ENCODE data around the gene DNAH17. TPM values are rescaled to one million over a fixed set of nuclear protein-coding genes. Genes with fewer than 3 reads are reported as not detected.

The DNAH17 gene
- total RNA-seq, 4 donors from 2014 or later: 0.89 to 15.4 (median 3.8) TPM

GRCh38 chr17:78451753-78452152 is 125.4 kb downstream of the DNAH17 start:
- 79 to 88% methylated on average over 7 of the region's 7 CpGs for WGBS, 2 donors
- no peak for TF ChIP-seq CTCF (IDR thresholded peaks at IDR 0.05)
- no peak for TF ChIP-seq POLR2A (IDR thresholded peaks at IDR 0.05)

DNA sequence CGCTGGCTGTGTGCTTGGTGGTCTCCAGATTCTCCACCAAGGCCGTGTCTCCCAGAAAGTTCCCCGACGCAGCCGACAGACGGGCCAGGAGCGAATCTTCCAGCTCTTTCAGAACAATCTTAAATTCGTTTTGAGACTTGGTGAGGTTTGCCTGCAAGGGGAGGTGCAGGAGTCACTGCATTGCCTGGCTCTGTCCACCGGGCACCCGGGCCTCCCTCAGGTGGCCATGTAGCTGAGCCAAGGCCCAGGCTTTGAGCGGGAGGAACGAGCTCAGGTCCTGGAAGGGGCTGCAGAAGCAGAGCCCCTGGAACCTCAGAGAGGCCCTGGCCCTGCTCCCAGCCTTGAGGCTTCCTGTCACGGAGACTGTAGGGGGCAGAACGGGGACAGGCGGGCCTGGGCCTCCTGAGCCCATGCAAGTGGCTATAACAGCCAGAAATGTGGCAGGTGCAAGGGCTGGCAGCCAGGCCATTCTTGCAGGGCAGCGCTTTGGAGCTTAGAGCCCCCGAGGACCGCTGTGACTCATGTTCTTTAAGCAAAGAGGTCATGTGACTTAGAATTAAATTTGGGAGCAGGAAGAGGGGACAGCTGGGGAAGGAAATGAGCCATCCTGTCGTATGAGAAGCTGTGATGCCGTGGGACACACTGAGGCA is 126.4 kb downstream of the DNAH17 start:
- WGBS, 2 donors: 66 to 70% methylated on average over 17 to 20 of the region's 20 CpGs

More at GRCh38 chr17:78451753-78452152, 125.4 kb downstream of the DNAH17 start:
- no peak for DNase-seq (ENCODE audit: low spot score in 2 of 2)
- H3K4me3 ChIP-seq (ENCODE audit: low read depth, poor library complexity, severe bottlenecking): no peak overlapping the region
- intact Hi-C loops (cut with DNase I; ENCODE audit: low total_unique reads): loop anchor here (5.0 kb wide), 1 partner anchor 61 kb away; no protein-coding TSS in a partner anchor

DNA sequence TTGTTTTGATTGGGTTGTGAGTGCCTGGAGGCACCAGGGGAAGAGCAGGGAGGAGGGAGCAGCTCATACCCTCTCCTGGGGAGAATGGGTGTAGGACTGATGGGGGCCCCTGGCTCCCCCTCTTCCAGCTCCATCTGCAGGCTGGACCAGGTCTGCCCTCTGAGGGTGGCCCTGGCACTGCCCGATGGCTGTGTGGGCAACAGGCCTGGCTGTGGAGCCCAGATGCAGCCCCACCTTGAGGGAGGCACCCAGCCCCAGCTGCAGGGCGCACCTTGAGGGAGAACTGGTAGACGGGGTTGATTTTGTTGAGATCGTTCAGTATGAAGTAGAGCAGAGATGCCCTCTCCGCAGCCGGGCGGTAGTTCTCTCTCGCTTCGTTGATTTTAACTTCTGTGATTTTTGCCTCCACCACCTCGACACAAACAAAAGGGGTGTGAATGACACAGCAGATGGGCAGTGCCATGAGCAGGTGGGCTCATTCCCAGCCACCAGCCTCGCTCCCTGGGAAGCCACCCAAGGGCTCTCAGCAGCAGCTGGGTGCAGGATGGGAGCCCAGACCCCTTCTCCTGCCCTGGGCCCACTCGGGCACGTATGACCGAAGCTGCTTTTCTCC is 127.1 kb downstream of the DNAH17 start:
- 87 to 90% methylated on average over 14 of the region's 14 CpGs for WGBS, 2 donors
- intact Hi-C loops (cut with DNase I; ENCODE audit: low total_unique reads): loop anchor here (5.0 kb wide), 1 partner anchor 62 kb away; no protein-coding TSS in a partner anchor
- H3K4me3 ChIP-seq (ENCODE audit: low read depth, poor library complexity, severe bottlenecking): no peak overlapping the region
- no peak for TF ChIP-seq CTCF (IDR thresholded peaks at IDR 0.05)
- TF ChIP-seq POLR2A (IDR thresholded peaks at IDR 0.05): no peak
- no peak for DNase-seq (ENCODE audit: low spot score in 2 of 2)

More for the DNA sequence above, 126.4 kb downstream of the DNAH17 start:
- no peak overlapping the region for H3K4me3 ChIP-seq (ENCODE audit: low read depth, poor library complexity, severe bottlenecking)
- TF ChIP-seq POLR2A (IDR thresholded peaks at IDR 0.05): no peak
- TF ChIP-seq CTCF (IDR thresholded peaks at IDR 0.05): no peak
- intact Hi-C loops (cut with DNase I; ENCODE audit: low total_unique reads): loop anchor here (5.0 kb wide), 1 partner anchor 61 kb away; no protein-coding TSS in a partner anchor
- DNase-seq (ENCODE audit: low spot score in 2 of 2): no peak

GRCh38 chr17:78448356-78448993 is 128.7 kb downstream of the DNAH17 start:
- intact Hi-C loops (cut with DNase I; ENCODE audit: low total_unique reads): no loop called here
- H3K4me3 ChIP-seq (ENCODE audit: low read depth, poor library complexity, severe bottlenecking): no peak overlapping the region
- no peak for DNase-seq (ENCODE audit: low spot score in 2 of 2)
- 74 to 84% methylated on average over 5 of the region's 5 CpGs for WGBS, 2 donors
- TF ChIP-seq CTCF (IDR thresholded peaks at IDR 0.05) (no peak), POLR2A (IDR thresholded peaks at IDR 0.05) (no peak)

DNA sequence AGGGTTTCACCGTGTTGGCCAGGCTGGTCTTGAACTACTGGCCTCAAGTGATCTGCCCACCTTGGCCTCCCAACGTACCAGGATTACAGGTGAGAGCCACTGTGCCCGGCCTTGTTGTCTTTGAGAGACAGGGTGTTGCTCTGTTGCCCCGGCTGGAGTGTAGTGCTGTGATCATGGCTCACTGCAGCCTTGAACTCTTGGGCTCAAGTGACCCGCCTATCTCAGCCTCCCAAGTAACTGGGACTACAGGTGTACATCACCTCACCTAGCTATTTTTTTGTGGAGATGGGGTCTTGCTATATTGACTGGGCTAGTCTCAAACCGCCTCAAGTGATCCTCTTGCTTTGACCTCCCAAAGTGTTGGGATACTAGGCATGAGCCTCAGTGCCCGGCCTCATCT is 130.4 kb downstream of the DNAH17 start:
- no peak for DNase-seq (ENCODE audit: low spot score in 2 of 2)
- no peak overlapping the region for H3K4me3 ChIP-seq (ENCODE audit: low read depth, poor library complexity, severe bottlenecking)
- WGBS, 2 donors: 94% methylated on average over 7 of the region's 7 CpGs
- intact Hi-C loops (cut with DNase I; ENCODE audit: low total_unique reads): no loop called here
- TF ChIP-seq POLR2A (IDR thresholded peaks at IDR 0.05) (no peak), CTCF (IDR thresholded peaks at IDR 0.05) (no peak)

All from lower leg skin (tissue), 4 donors.